ENCODE data around the gene TMEM87B.
A peak's percentile ranks its signal among the peaks of the same experiment; 100 is the strongest.

TMEM87B gene, protein sequence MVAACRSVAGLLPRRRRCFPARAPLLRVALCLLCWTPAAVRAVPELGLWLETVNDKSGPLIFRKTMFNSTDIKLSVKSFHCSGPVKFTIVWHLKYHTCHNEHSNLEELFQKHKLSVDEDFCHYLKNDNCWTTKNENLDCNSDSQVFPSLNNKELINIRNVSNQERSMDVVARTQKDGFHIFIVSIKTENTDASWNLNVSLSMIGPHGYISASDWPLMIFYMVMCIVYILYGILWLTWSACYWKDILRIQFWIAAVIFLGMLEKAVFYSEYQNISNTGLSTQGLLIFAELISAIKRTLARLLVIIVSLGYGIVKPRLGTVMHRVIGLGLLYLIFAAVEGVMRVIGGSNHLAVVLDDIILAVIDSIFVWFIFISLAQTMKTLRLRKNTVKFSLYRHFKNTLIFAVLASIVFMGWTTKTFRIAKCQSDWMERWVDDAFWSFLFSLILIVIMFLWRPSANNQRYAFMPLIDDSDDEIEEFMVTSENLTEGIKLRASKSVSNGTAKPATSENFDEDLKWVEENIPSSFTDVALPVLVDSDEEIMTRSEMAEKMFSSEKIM

DNA sequence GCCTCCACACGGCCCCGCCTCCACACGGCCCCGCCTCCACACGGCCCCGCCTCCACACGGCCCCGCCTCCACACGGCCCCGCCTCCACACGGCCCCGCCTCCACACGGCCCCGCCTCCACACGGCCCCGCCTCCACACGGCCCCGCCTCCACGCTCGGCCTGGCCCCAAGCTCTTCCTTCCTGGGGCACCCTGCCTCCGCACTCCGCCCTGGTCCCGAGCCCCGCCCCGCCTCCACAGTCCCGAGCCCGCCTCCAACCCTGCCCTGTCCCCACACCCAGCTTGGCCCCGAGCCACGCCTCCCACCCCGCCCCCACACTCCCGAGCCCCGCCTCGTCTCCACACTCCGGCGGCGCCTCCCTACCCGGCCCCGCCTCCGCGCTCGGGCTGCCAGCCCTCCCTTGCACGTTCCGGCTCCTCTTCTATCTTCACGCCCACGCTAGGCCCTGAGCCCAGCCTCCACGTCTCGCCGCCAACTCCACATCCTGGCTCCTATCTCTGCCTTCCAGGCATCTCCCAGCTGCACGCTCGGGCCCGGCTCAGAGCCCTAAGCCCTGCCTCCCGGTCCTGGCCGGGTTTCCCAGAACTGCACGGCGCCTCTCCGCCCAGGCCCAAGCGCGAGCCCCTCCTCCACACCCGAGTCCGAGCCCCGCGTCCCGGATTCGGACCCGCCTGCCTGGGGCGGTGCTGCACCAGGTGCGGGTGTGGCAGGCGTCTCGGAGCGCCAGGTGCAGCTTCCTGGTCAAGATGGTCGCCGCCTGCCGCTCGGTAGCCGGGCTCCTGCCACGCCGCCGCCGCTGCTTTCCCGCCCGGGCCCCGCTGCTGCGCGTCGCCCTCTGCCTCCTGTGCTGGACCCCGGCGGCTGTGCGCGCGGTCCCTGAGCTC, at the start of gene TMEM87B:
Gene TMEM87B, plus strand, starts transcription at position 423 of the 883 bp plus-strand sequence. Its CDS starts 323 bp downstream, at position 746.
- H3K4me3 ChIP-seq (ENCODE audit: low read depth, low read length) = peak within 1 kb of the TSS; percentile 86
- TF ChIP-seq, protein P1, sequence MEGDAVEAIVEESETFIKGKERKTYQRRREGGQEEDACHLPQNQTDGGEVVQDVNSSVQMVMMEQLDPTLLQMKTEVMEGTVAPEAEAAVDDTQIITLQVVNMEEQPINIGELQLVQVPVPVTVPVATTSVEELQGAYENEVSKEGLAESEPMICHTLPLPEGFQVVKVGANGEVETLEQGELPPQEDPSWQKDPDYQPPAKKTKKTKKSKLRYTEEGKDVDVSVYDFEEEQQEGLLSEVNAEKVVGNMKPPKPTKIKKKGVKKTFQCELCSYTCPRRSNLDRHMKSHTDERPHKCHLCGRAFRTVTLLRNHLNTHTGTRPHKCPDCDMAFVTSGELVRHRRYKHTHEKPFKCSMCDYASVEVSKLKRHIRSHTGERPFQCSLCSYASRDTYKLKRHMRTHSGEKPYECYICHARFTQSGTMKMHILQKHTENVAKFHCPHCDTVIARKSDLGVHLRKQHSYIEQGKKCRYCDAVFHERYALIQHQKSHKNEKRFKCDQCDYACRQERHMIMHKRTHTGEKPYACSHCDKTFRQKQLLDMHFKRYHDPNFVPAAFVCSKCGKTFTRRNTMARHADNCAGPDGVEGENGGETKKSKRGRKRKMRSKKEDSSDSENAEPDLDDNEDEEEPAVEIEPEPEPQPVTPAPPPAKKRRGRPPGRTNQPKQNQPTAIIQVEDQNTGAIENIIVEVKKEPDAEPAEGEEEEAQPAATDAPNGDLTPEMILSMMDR (IDR thresholded peaks at IDR 0.05; ENCODE audit: low read depth, low read length, missing control alignments) = no peak
- DNase-seq (ENCODE audit: low read depth) = peak; percentile 81

DNA sequence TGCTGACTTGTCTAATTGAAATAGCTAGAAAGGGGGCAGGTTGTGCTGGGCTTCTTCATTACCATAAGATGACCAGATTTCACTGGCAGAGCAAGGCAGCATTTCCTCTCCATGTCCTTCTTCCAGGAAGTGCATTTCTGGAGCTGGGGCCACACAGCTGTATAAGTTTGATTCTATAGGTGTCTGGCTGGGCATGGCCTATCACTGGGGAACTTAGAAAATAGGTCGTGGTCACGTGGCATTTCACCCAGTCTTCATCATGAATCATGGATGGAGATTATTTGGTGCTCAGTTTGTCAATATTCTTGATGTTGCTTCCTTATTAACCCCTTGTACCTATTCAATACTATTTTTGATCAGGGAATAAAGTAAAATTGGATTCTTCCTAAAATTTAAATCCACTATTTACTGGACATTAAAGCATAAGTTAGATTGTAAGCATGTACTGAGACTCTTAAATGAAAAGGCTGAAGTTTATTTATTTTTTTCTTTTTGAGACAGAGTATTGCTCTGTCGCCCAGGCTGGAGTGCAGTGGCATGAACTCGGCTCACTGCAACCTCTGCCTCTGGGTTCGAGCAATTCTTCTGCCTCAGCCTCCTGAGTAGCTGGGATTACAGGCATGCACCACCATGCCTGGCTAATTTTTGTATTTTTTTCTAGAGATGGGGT, 49.5 kb upstream of the TMEM87B start:
- TF ChIP-seq, protein P1 (IDR thresholded peaks at IDR 0.05; ENCODE audit: low read depth, low read length, missing control alignments) = no peak
- no peak overlapping the region for H3K4me3 ChIP-seq (ENCODE audit: low read depth, low read length)
- DNase-seq (ENCODE audit: low read depth) = no peak

- TF ChIP-seq, protein P1 (IDR thresholded peaks at IDR 0.05; ENCODE audit: low read depth, low read length, missing control alignments) = no peak
- DNase-seq (ENCODE audit: low read depth) = no peak
- H3K4me3 ChIP-seq (ENCODE audit: low read depth, low read length) = no peak overlapping the region
Measured at GRCh38 chr2:112006076-112006410, 49.0 kb upstream of the TMEM87B start.

GRCh38 chr2:112007493-112007892, 47.6 kb upstream of the TMEM87B start:
- TF ChIP-seq, protein P1 (IDR thresholded peaks at IDR 0.05; ENCODE audit: low read depth, low read length, missing control alignments) = no peak
- DNase-seq (ENCODE audit: low read depth) = no peak
- H3K4me3 ChIP-seq (ENCODE audit: low read depth, low read length) = no peak overlapping the region

GRCh38 chr2:112008910-112009485, 46.1 kb upstream of the TMEM87B start:
- TF ChIP-seq, protein P1 (IDR thresholded peaks at IDR 0.05; ENCODE audit: low read depth, low read length, missing control alignments) = no peak
- no peak for DNase-seq (ENCODE audit: low read depth)

GRCh38 chr2:112010751-112011150, 44.3 kb upstream of the TMEM87B start:
- TF ChIP-seq, protein P1 (IDR thresholded peaks at IDR 0.05; ENCODE audit: low read depth, low read length, missing control alignments) = no peak
- no peak for DNase-seq (ENCODE audit: low read depth)
- no peak overlapping the region for H3K4me3 ChIP-seq (ENCODE audit: low read depth, low read length)

More at GRCh38 chr2:112008910-112009485, 46.1 kb upstream of the TMEM87B start:
- no peak overlapping the region for H3K4me3 ChIP-seq (ENCODE audit: low read depth, low read length)
